H1 (cell line): ENCODE results near the gene GP9. TPM values are rescaled to one million over a fixed set of nuclear protein-coding genes. Genes with fewer than 3 reads are reported as not detected.

Experiments used
- CTCF ChIA-PET: fragments of 300-600 bp; sonication (Branson Sonifier 250); formaldehyde crosslinking; loops from one replicate; lab custom pipeline; 2021; ENCODE audit not compliant: partially characterized antibody; lab: Charles Lee
- POLR2A ChIA-PET: fragments of 300-600 bp; sonication (Branson Sonifier 250); formaldehyde crosslinking; loops from one replicate; lab custom pipeline; 2021; ENCODE audit warnings: inconsistent platforms; ENCODE audit not compliant: partially characterized antibody; lab: Charles Lee
- DNase-seq, 2 experiments: peaks; one replicate each; pipeline versions ENCODE4 v3.0.0 to v3.0.0-alpha.2; 2010 to 2022; ENCODE audit warnings: low spot score in 2 of 2, low read depth in 1 of 2, mixed read lengths in 1 of 2
- FAIRE-seq: peaks from 2 replicates; lab custom pipeline; 2011; peaks lifted over from hg19 to GRCh38; lab: Jason Lieb, UNC
- H2AFZ ChIP-seq: 2 replicates; pipeline ENCODE4 v1.8.1; 2012; ENCODE audit warnings: low read length, inconsistent platforms
- H2AK5ac ChIP-seq: 2 replicates; pipeline ENCODE4 v1.6.1; 2013; ENCODE audit warnings: low read depth, low read length
- H2BK120ac ChIP-seq: replicated peaks from 2 replicates; pipeline ENCODE3; 2013; ENCODE audit warnings: low read depth, low read length, inconsistent platforms
- H2BK12ac ChIP-seq: 2 replicates; pipeline ENCODE4 v1.6.1; 2013; ENCODE audit warnings: low read depth, low read length
- H2BK15ac ChIP-seq: 2 replicates; pipeline ENCODE4 v1.6.1; 2013; ENCODE audit warnings: low read length
- H2BK20ac ChIP-seq: 2 replicates; pipeline ENCODE4 v1.6.1; 2013; ENCODE audit warnings: low read length
- H2BK5ac ChIP-seq: 2 replicates; pipeline ENCODE4 v1.6.1; 2013; ENCODE audit warnings: low read depth, low read length
- H3K14ac ChIP-seq: 2 replicates; pipeline ENCODE4 v1.6.1; 2013; ENCODE audit warnings: inconsistent platforms; ENCODE audit not compliant: insufficient read length
- H3K18ac ChIP-seq: 2 replicates; pipeline ENCODE4 v1.6.1; 2013; ENCODE audit warnings: low read length; ENCODE audit errors: extremely low read depth
- H3K23ac ChIP-seq: 2 replicates; pipeline ENCODE4 v1.6.1; 2013; ENCODE audit warnings: inconsistent platforms; ENCODE audit not compliant: insufficient read length
- H3K23me2 ChIP-seq: 2 replicates; pipeline ENCODE4 v1.6.1; 2013; ENCODE audit warnings: low read depth, low read length
- H3K27ac ChIP-seq: 2 replicates; pipeline ENCODE4 v1.6.1; 2011; ENCODE audit warnings: low read depth, low read length, inconsistent platforms
- H3K27me3 ChIP-seq, 4 experiments: replicated peaks in 1 of 4; 1 replicate in 1 of 4; 2 replicates in 3 of 4; pipeline versions ENCODE4 v1.6.1 to v1.8.1; 2011 to 2013; ENCODE audit warnings: low read length in 3 of 4, mild to moderate bottlenecking in 3 of 4, inconsistent platforms in 2 of 4, mixed read lengths in 2 of 4, moderate library complexity in 1 of 4; ENCODE audit not compliant: control insufficient read depth in 3 of 4, insufficient read depth in 3 of 4; ENCODE audit errors: extremely low read depth in 1 of 4
- H3K36me3 ChIP-seq, 4 experiments: 2 replicates each; pipeline versions ENCODE4 v1.6.1 to v1.8.1; 2011 to 2013; ENCODE audit warnings: mild to moderate bottlenecking in 4 of 4, low read length in 3 of 4, moderate library complexity in 2 of 4, control low read depth in 1 of 4, inconsistent platforms in 1 of 4; ENCODE audit not compliant: insufficient read depth in 4 of 4, control insufficient read depth in 2 of 4
- H3K4ac ChIP-seq: replicated peaks from 2 replicates; pipeline ENCODE3; 2013; ENCODE audit warnings: low read length, low read depth, mixed read lengths, inconsistent platforms; ENCODE audit not compliant: insufficient read length
- H3K4me1 ChIP-seq, 4 experiments: replicated peaks in 1 of 4; 1 replicate in 1 of 4; 2 replicates in 3 of 4; pipeline versions ENCODE4 v1.6.1 to v1.8.1; 2011 to 2013; ENCODE audit warnings: low read length in 3 of 4, inconsistent platforms in 2 of 4, mixed read lengths in 1 of 4; ENCODE audit not compliant: insufficient read depth in 4 of 4, control insufficient read depth in 3 of 4
- H3K4me2 ChIP-seq, 2 experiments: 2 replicates each; pipeline versions ENCODE4 v1.6.1 to v1.8.1; 2011 to 2013; ENCODE audit warnings: low read depth in 2 of 2, low read length in 2 of 2, control low read depth in 1 of 2, inconsistent platforms in 1 of 2, mild to moderate bottlenecking in 1 of 2; ENCODE audit not compliant: insufficient read depth in 1 of 2
- H3K4me3 ChIP-seq, 4 experiments: fragments of 200-600, 300-600 bp in 1 of 4; sonication (generic), shearing (Covaris generic), sonication (Bioruptor Twin) in 1 of 4; 2 replicates each; pipeline versions ENCODE4 v1.5.1 to v1.8.1; 2011 to 2016; ENCODE audit warnings: low read length in 4 of 4, low read depth in 3 of 4, control low read depth in 2 of 4, inconsistent platforms in 2 of 4, mild to moderate bottlenecking in 2 of 4, mixed read lengths in 1 of 4, moderate library complexity in 1 of 4; ENCODE audit not compliant: insufficient read depth in 2 of 4; ENCODE audit errors: extremely low read depth in 1 of 4
- H3K56ac ChIP-seq: replicated peaks from 2 replicates; pipeline ENCODE3; 2013; ENCODE audit warnings: low read depth, mild to moderate bottlenecking, mixed read lengths, low read length, inconsistent platforms; ENCODE audit not compliant: insufficient read length
- H3K79me1 ChIP-seq: 2 replicates; pipeline ENCODE4 v1.6.1; 2013; ENCODE audit warnings: low read depth, low read length, control low read depth
- H3K79me2 ChIP-seq, 2 experiments: 2 replicates each; pipeline versions ENCODE4 v1.6.1 to v1.8.1; 2012 to 2013; ENCODE audit warnings: low read length in 2 of 2, mild to moderate bottlenecking in 2 of 2, inconsistent platforms in 1 of 2; ENCODE audit not compliant: insufficient read depth in 2 of 2, control insufficient read depth in 1 of 2
- H3K9ac ChIP-seq, 4 experiments: replicated peaks in 1 of 4; 1 replicate in 1 of 4; 2 replicates in 3 of 4; pipeline versions ENCODE4 v1.6.1 to v1.8.1; 2011 to 2013; ENCODE audit warnings: low read depth in 3 of 4, low read length in 3 of 4, control low read depth in 2 of 4, mild to moderate bottlenecking in 2 of 4, moderate library complexity in 2 of 4, inconsistent platforms in 1 of 4; ENCODE audit errors: extremely low read depth in 1 of 4
- H3K9me3 ChIP-seq, 2 experiments: 2 replicates each; pipeline versions ENCODE4 v1.6.1 to v1.8.1; 2012 to 2013; ENCODE audit warnings: mild to moderate bottlenecking in 2 of 2, moderate library complexity in 2 of 2, control low read depth in 1 of 2, inconsistent platforms in 1 of 2, low read depth in 1 of 2, low read length in 1 of 2, mixed read lengths in 1 of 2; ENCODE audit not compliant: insufficient read depth in 2 of 2
- H4K20me1 ChIP-seq, 2 experiments: replicated peaks in 1 of 2; 2 replicates each; pipeline versions ENCODE3 to v1.8.1; 2011 to 2013; ENCODE audit warnings: inconsistent platforms in 2 of 2, low read length in 2 of 2, mild to moderate bottlenecking in 1 of 2; ENCODE audit not compliant: insufficient read depth in 2 of 2, control insufficient read depth in 1 of 2
- H4K5ac ChIP-seq: 2 replicates; pipeline ENCODE4 v1.6.1; 2013; ENCODE audit warnings: low read length, low read depth, mixed read lengths, inconsistent platforms; ENCODE audit not compliant: insufficient read length
- H4K8ac ChIP-seq: 2 replicates; pipeline ENCODE4 v1.8.0; 2013; ENCODE audit warnings: mild to moderate bottlenecking, moderate library complexity, low read length, inconsistent platforms; ENCODE audit not compliant: insufficient read depth; ENCODE audit errors: extremely low read depth
- H4K91ac ChIP-seq: replicated peaks from 2 replicates; pipeline ENCODE3; 2013; ENCODE audit warnings: low read length, mixed read lengths, inconsistent platforms; ENCODE audit not compliant: insufficient read length
- EGR1 ChIP-seq: IDR thresholded peaks from 2 replicates; pipeline ENCODE4 v1.6.1; 2011; ENCODE audit warnings: low read depth, low read length, borderline replicate concordance
- HDAC2 ChIP-seq, 2 experiments: fragments of 300-600 bp in 1 of 2; sonication (generic) in 1 of 2; IDR thresholded peaks; 2 replicates each; pipeline ENCODE4 v1.6.1; 2011 to 2012; ENCODE audit warnings: low read depth in 2 of 2, low read length in 2 of 2, mild to moderate bottlenecking in 2 of 2, moderate library complexity in 2 of 2, borderline replicate concordance in 1 of 2, inconsistent platforms in 1 of 2
- RAD21 ChIP-seq, 2 experiments: IDR thresholded peaks in 1 of 2; conservative IDR thresholded peaks in 1 of 2; 2 replicates each; pipeline ENCODE4 v1.6.1; 2011; ENCODE audit warnings: low read depth in 2 of 2, low read length in 2 of 2, improper control_type of control experiment in 1 of 2, inconsistent platforms in 1 of 2, mild to moderate bottlenecking in 1 of 2, moderate library complexity in 1 of 2
- SIRT6 ChIP-seq: IDR thresholded peaks from one replicate; pipeline ENCODE4 v1.7.1; 2012; ENCODE audit warnings: low read length, inconsistent platforms
- WGBS, 2 experiments: shearing (Covaris generic) in 1 of 2; methylation state at CpG; one replicate each; pipeline versions ENCODE4 v1.1.6 to v1.1.7; 2013 to 2015; ENCODE audit warnings: low lambda C conversion rate in 2 of 2, mixed read lengths in 2 of 2, inconsistent platforms in 1 of 2, low coverage in 1 of 2, missing lambda C conversion rate in 1 of 2; ENCODE audit not compliant: insufficient replicate concordance in 2 of 2, insufficient coverage in 1 of 2, insufficient read length in 1 of 2; ENCODE audit errors: extremely low coverage in 1 of 2, missing lambda C conversion rate in 1 of 2; 5-methylcytosine and 5-hydroxymethylcytosine counted together
- polyA plus RNA-seq, 7 experiments: library from polyadenylated mRNA; depleted of rRNA in 3 of 7; stranded (reverse) in 5 of 7; unstranded in 2 of 7; fragments of >200 nt in 5 of 7; fragments of 200-250 nt in 2 of 7; gene quantifications; 1 replicate in 5 of 7; 2 replicates in 1 of 7; 4 replicates in 1 of 7; pipeline versions ENCODE4 v1.2.1 to v1.2.3, GENCODE V29; 2011 to 2013; ENCODE audit warnings: missing spikeins in 2 of 7, mixed read lengths in 2 of 7
- total RNA-seq: library from RNA; stranded (reverse); fragmentation: NEBNext Ultra II Directional; extraction: Animal tissue kit (Norgen Biotek cat#: 25700); gene quantifications from 2 replicates; pipeline ENCODE4 v1.2.1, GENCODE V29; 2021

The GP9 gene
- total and polyA plus RNA-seq, 2 of the 8 experiments (the other 6 are each of a cell fraction or from before 2014, with no cell fraction given) = not detected

- no peaks in the 10 kb centered on the region for H3K79me2 ChIP-seq
- 83% methylated on average over 2 of the region's 2 CpGs; no CpG with 5 or more reads in 1 of the 2 experiments for WGBS, 2 experiments
- no peak overlapping the region for H3K18ac ChIP-seq
- no peak overlapping the region for H2AK5ac ChIP-seq
- TF ChIP-seq RAD21 (IDR thresholded peaks at IDR 0.05 in 1 of 2, conservative IDR thresholded peaks at IDR 0.05 in 1 of 2; ENCODE audit: low read depth in 2 of 2, low read length in 2 of 2) = peak in 1 of 2 experiments; percentile 23; a peak in 2 of 4 replicates
- no peak for TF ChIP-seq HDAC2 (IDR thresholded peaks at IDR 0.05; ENCODE audit: borderline replicate concordance in 1 of 2, low read depth in 2 of 2, low read length in 2 of 2)
- TF ChIP-seq EGR1 = no peak
- no peak for TF ChIP-seq SIRT6
- no peak overlapping the region for H3K9ac ChIP-seq
- H2BK12ac ChIP-seq = no peak overlapping the region
- H3K23ac ChIP-seq = no peak overlapping the region
- H4K5ac ChIP-seq = no peak overlapping the region
- no peaks in the 10 kb centered on the region for H3K36me3 ChIP-seq
- no peak overlapping the region for H3K14ac ChIP-seq
- H4K91ac ChIP-seq = no peak overlapping the region
- DNase-seq = no peak
- H3K27me3 ChIP-seq = peaks cover 5 to 23% (median 19%) of the 10 kb centered on the region in 4 experiments
- no peak overlapping the region for H2BK15ac ChIP-seq
- H4K8ac ChIP-seq = no peak overlapping the region
- no peak for FAIRE-seq
- no peaks in the 10 kb centered on the region for H3K79me1 ChIP-seq
- no peak overlapping the region for H3K27ac ChIP-seq
- H2BK120ac ChIP-seq = no peak overlapping the region
- no peaks in the 10 kb centered on the region; the same call in 1 of the 2 replicates for H3K23me2 ChIP-seq
- no peak overlapping the region for H3K4me2 ChIP-seq
- H3K56ac ChIP-seq = no peak overlapping the region
- no peak overlapping the region for H2BK5ac ChIP-seq
- H2AFZ ChIP-seq = no peak overlapping the region
- no peak overlapping the region for H3K4ac ChIP-seq
- no peak overlapping the region for H3K4me3 ChIP-seq
- no peaks in the 10 kb centered on the region for H4K20me1 ChIP-seq
- ChIA-PET POLR2A (no interaction called here), CTCF (interaction anchor here (1.0 to 10.0 kb wide), 8 partner anchors 10 to 223 kb away, joined by 3 to 58 read pairs (median 6); no protein-coding TSS in a partner anchor)
- H3K9me3 ChIP-seq = no peaks in the 10 kb centered on the region
- H3K4me1 ChIP-seq = peaks cover 0 to 4% (median 0%) of the 10 kb centered on the region in 4 experiments; a peak in 3 of 7 replicates
- no peak overlapping the region for H2BK20ac ChIP-seq
Measured at GRCh38 chr3:129023909-129024308, 36.7 kb upstream of the GP9 start.
